Lower leg skin (tissue), 4 donors: ENCODE data around the gene RNF128. TPM values are rescaled to one million over a fixed set of nuclear protein-coding genes. Genes with fewer than 3 reads are reported as not detected.

Source experiments
- DNase-seq, 2 donors: peaks; one replicate each; pipeline ENCODE4 v3.0.0-alpha.2; 2019; ENCODE audit warnings: low spot score in 2 of 2
- H3K4me3 ChIP-seq: fragments of 200-600 bp; sonication (generic); 2 replicates; pipeline ENCODE4 v1.5.1; 2017; ENCODE audit warnings: mild to moderate bottlenecking, low read depth; ENCODE audit not compliant: poor library complexity, severe bottlenecking
- POLR2A ChIP-seq, 2 donors: fragments of 450-650 bp; IDR thresholded peaks; one replicate each; pipeline ENCODE4 v1.6.1; 2016 to 2017; ENCODE audit warnings: antibody characterized with exemption in 2 of 2, mild to moderate bottlenecking in 1 of 2, moderate library complexity in 1 of 2
- WGBS, 2 donors: methylation state at CpG; one replicate each; pipeline ENCODE4 v1.1.5; 2018; 5-methylcytosine and 5-hydroxymethylcytosine counted together
- intact Hi-C: fragments of 100-400 bp; cut with DNase I; formaldehyde crosslinking; loops from one replicate; pipeline ENCODE4 v1.15.0; 2023; ENCODE audit warnings: low total_unique reads
- total RNA-seq, 4 donors: library from RNA; depleted of rRNA; stranded (reverse); fragments of >200 nt; gene quantifications; one replicate each; pipeline ENCODE4 v1.1.0, GENCODE V29; 2016
- TF ChIP-seq, protein P1 (sequence below), 3 donors: fragments of 450-650 bp; IDR thresholded peaks; one replicate each; pipeline ENCODE4 v1.5.1; 2016; ENCODE audit warnings: antibody characterized with exemption in 3 of 3, mild to moderate bottlenecking in 3 of 3, moderate library complexity in 2 of 3

The RNF128 gene, protein sequence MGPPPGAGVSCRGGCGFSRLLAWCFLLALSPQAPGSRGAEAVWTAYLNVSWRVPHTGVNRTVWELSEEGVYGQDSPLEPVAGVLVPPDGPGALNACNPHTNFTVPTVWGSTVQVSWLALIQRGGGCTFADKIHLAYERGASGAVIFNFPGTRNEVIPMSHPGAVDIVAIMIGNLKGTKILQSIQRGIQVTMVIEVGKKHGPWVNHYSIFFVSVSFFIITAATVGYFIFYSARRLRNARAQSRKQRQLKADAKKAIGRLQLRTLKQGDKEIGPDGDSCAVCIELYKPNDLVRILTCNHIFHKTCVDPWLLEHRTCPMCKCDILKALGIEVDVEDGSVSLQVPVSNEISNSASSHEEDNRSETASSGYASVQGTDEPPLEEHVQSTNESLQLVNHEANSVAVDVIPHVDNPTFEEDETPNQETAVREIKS
- total RNA-seq: 10 to 100 TPM in 3 of 4 donors, 1 to 10 TPM in 1; 9.6 to 24.5 (median 16.0) TPM

DNA sequence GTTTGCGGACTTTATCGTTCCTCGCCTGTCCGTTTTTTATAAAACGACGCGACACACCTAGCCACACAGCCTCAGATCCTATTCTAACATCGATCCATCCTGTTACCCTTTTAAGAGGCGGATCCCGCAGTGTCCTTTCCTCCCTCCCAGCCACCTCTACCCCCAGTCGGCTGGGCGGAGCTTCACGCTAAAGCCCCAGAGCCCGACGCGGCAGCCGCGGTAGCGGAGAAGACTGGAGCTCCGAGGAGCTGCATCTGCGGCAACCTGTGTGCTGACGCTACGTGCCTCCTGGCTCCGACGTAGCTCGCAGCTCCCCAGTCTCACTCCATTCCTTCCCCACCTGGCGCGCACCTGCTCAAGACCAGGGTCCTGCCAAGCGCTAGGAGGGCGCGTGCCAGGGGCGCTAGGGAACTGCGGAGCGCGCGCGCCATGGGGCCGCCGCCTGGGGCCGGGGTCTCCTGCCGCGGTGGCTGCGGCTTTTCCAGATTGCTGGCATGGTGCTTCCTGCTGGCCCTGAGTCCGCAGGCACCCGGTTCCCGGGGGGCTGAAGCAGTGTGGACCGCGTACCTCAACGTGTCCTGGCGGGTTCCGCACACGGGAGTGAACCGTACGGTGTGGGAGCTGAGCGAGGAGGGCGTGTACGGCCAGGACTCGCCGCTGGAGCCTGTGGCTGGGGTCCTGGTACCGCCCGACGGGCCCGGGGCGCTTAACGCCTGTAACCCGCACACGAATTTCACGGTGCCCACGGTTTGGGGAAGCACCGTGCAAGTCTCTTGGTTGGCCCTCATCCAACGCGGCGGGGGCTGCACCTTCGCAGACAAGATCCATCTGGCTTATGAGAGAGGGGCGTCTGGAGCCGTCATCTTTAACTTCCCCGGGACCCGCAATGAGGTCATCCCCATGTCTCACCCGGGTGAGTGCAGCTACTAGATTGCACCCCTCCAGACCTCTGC, at the start of gene RNF128:
TSS of gene RNF128 (plus strand) at position 217 of the 953 bp plus-strand sequence. CDS start at position 430, 213 bp downstream.
- WGBS, 2 donors: 1 to 26% methylated on average over 46 to 48 of the region's 79 CpGs

DNA sequence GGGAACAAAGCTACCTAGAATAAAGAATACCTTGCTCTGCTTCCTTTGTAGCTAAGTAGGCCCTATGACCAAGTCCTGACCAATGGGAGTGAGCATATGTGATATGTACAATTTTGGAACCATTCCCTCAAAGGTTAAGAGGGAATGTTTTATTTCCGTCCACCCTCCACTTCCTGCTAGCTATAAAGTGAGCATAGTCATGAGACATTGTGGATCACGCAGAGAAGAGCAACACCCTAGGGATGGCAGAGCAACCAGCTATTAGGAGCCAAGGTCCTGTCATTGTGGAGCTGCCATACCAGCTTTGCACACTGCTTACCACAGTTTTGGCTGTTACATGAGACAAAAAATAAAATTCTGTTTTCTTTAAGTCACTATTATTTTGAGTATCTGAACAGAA, 45.8 kb upstream of the RNF128 start:
- no peak for DNase-seq
- no peak overlapping the region for H3K4me3 ChIP-seq
- intact Hi-C loops: no loop called here
- 29 to 46% methylated on average over 2 of the region's 2 CpGs for WGBS, 2 donors
- TF ChIP-seq, protein P1, sequence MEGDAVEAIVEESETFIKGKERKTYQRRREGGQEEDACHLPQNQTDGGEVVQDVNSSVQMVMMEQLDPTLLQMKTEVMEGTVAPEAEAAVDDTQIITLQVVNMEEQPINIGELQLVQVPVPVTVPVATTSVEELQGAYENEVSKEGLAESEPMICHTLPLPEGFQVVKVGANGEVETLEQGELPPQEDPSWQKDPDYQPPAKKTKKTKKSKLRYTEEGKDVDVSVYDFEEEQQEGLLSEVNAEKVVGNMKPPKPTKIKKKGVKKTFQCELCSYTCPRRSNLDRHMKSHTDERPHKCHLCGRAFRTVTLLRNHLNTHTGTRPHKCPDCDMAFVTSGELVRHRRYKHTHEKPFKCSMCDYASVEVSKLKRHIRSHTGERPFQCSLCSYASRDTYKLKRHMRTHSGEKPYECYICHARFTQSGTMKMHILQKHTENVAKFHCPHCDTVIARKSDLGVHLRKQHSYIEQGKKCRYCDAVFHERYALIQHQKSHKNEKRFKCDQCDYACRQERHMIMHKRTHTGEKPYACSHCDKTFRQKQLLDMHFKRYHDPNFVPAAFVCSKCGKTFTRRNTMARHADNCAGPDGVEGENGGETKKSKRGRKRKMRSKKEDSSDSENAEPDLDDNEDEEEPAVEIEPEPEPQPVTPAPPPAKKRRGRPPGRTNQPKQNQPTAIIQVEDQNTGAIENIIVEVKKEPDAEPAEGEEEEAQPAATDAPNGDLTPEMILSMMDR (IDR thresholded peaks at IDR 0.05): no peak
- no peak for TF ChIP-seq POLR2A (IDR thresholded peaks at IDR 0.05)

More for the DNA sequence above, at the start of gene RNF128:
- intact Hi-C loops: no loop called here
- no peak for TF ChIP-seq POLR2A (IDR thresholded peaks at IDR 0.05)
- TF ChIP-seq, protein P1 (IDR thresholded peaks at IDR 0.05): no peak
- DNase-seq: peak in 1 of 2 donors; percentile 16
- peak within 1 kb of the TSS; percentile 28 for H3K4me3 ChIP-seq

DNA sequence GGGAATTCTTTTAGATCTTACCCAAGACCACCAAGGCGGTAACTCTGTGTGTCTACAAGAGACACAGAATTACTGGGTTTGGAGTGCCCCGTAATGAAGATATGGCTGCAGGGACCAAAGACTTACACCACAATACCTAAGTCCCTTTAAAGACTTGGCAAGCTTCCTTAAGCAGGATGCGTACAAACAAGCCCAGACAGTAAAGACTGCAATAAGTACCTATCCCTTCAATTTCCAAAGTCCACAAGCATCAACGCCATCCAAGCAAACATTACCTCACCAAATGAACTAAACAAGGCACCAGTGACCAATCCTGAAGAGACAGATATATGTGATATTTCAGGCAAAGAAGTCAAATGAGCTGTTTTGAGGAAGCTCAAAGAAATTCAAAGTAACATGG, 42.3 kb upstream of the RNF128 start:
- WGBS, 2 donors: 68 to 75% methylated on average over 4 of the region's 4 CpGs
- DNase-seq: no peak
- intact Hi-C loops: no loop called here
- no peak for TF ChIP-seq POLR2A (IDR thresholded peaks at IDR 0.05)
- TF ChIP-seq, protein P1 (IDR thresholded peaks at IDR 0.05): no peak
- no peak overlapping the region for H3K4me3 ChIP-seq

DNA sequence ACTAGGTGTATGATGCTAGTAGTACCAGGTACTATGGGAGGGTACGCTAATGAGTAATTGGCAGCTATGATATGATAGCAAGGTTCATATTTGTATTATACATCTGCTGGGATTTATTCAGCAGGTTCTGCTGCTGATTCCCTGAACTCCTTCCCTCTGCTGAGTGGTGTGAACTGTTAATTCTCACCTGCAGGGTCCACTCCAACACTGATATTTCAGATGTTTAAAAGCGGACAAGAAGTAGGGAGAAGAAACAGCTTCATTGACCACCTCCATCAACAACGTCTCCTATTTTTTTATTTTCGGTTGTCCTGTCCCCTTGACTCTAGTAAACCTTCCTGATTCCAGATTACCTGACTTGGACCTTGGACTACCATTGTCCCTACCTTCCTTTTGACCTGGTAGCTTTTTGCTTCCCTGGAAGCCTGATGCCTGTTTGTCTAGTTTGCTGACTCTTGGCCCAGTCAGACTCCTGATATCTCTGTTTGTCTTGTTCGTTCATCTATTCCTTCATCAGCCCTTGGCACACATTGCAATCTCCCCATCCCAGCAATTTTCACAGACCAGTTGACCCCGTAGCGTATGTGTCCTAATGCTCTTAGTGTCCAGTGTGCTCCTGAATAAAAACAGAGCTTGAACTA, 34.0 kb upstream of the RNF128 start:
- no peak for DNase-seq
- WGBS, 2 donors: 73 to 83% methylated on average over 7 of the region's 7 CpGs
- no peak overlapping the region for H3K4me3 ChIP-seq
- TF ChIP-seq, protein P1 (IDR thresholded peaks at IDR 0.05): no peak
- TF ChIP-seq POLR2A (IDR thresholded peaks at IDR 0.05): no peak
- intact Hi-C loops: no loop called here

DNA sequence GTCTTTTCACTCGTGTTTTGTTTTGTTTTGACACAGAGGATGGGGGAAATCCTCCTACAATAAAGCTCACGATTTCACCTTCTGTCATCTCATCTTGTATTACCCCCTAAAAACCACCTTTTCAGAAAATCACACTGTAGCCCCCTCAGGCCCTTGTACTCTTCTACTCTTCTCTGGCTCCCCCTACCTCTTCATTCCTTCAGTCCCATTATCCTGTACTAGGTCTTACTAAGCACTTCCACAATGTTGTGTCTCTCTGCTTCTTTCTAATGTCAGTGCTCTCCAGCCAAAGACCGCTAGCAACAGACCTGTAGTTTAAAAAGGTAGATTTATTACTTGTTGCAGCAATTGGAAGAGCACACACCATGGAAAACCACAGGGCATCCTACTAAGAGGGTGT, 30.0 kb upstream of the RNF128 start:
- TF ChIP-seq POLR2A (IDR thresholded peaks at IDR 0.05): no peak
- TF ChIP-seq, protein P1 (IDR thresholded peaks at IDR 0.05): no peak
- no peak overlapping the region for H3K4me3 ChIP-seq
- WGBS, 2 donors: 37 to 73% methylated on average over 3 of the region's 3 CpGs
- intact Hi-C loops: no loop called here
- no peak for DNase-seq
